WI38 (cell line): ENCODE data around the gene GAB2.

Experiments used
- H3K4me3 ChIP-seq: 2 replicates; pipeline ENCODE4 v1.5.1; 2011; ENCODE audit warnings: low read depth, mild to moderate bottlenecking, control low read depth, low read length
- CTCF ChIP-seq: IDR thresholded peaks from 2 replicates; pipeline ENCODE4 v1.5.1; 2012; ENCODE audit warnings: low read depth, mild to moderate bottlenecking, control low read depth, low read length

GAB2 gene

DNA sequence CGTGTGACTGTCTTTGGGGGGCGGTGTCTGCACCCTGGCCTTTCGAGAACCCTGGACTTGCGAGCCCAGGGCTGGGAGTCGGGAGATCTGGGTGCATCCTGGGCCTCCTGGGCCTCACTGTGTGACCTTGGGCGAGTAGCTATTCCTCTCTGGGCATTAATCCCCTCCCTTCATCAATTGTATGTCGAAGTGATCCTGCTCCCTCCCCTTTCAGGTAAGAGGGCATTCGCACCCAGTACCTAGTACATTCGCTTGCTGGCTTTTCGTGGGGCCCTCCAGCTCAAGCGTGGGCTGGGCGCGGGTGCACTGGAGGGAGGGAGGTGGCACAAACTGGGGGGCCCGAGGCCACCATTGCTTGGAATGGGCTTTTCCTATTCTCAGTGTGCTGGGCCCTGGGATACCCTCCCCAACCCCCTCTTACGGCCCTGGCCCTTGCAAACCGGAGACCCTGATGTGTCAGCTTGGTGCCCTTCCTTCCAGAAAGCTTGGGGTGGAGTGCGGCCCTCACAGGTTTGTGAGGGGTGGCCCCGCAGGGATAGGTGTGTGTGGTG is 228.4 kb downstream of the GAB2 start:
- TF ChIP-seq CTCF = no peak

DNA sequence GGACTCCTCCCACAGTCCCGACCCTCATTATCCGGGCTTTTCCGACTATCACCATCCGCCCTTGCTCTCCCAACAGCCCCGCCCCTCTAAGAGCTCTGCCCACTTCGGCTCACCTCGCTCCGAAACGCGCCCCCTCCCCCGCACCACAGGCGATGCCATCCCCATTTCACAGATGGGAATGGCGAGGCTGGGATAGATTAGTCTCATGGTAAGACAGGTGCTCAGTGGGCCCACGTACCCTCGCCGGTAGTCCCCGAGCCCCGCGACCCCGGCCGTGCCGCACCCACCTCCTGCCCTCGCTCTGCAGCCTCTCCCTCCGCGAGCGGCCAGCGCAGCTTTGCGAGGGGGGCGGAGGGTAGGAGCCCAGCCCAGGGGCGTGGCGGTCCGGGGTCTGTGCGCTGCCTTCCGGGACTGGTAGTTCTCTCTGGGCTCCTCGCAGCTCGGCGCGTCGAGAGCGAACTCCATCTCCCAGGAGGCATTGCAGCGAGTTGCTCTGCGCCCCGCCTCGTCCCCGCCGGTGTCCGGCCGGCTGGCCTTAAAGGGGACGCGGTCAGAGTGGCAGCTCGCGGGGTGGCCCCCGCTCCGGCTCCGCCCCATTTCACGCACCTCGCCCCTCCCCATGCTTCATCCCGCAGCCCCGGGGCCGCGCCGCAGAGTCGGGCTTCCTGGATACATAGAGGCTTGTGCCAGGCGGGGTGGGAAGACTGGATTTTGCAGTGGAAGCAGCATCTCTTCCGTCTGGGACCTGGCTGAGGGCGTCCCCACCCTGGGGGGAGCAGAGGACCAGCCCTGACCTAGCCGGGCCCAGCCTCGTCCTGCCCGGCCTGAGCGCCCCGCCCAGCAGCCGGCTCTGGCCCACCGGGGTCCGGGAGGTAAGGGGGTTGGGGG is 229.1 kb downstream of the GAB2 start, which contains the start of the genes KCTD21 and USP35:
Gene KCTD21, minus strand, starts transcription at position 341 of the 888 bp plus-strand sequence. CDS start 14,072 bp downstream, outside the sequence.
Gene USP35, plus strand, starts transcription at position 634 of the 888 bp plus-strand sequence. CDS start 7,327 bp downstream, outside the sequence.
- H3K4me3 ChIP-seq = peak within 1 kb of the TSS; percentile 83
- TF ChIP-seq CTCF = no peak

More for the DNA sequence above, 228.4 kb downstream of the GAB2 start:
- peak overlapping the region; percentile 83 for H3K4me3 ChIP-seq

DNA sequence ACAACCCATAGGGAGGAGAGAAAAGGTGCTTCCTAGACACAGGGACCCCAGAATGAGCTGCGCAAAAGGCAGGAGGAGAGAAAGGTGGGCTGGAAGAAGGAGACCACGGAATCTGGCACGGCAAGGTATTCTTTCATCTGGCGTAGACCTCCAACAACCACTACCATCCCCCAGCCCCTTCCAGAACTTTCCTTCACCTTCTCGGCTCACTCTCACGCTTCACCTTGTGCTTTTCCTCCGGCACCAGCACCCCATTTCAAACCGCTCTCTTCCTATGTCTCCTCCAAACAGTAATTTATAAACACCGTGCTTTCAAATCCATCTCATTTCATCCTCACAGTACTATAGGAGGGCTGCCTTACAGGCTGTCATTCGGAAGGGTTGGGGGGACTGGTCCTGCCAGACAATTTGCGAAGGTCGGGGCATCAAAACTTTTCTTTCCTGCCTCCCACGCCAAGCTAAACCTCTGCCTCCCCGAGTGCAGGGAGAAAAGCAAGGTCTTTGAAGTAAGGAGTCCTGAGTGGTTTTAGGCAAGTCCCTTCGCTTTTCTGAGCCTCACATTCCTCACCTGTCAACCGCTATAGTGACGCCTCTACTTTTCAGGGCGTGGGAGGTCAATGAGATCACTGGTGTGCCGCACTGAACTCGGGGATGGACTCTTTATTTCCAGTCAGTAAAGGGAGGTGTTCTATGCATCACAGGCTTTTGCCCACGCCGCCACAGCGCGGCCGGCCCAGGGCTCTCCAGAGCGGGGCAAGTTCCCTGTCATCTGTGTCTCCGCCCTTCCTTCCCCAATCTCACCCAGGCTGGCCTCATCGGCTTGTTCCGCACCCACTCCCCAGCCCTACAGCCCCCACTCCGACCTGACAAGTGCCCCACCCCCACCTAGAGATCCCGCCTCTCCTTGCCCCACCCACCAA is 230.0 kb downstream of the GAB2 start:
- no peak for TF ChIP-seq CTCF
- H3K4me3 ChIP-seq = peak overlapping the region; percentile 83

- H3K4me3 ChIP-seq = no peak overlapping the region
- no peak for TF ChIP-seq CTCF
Observed at GRCh38 chr11:78181185-78181584, 236.4 kb downstream of the GAB2 start.

DNA sequence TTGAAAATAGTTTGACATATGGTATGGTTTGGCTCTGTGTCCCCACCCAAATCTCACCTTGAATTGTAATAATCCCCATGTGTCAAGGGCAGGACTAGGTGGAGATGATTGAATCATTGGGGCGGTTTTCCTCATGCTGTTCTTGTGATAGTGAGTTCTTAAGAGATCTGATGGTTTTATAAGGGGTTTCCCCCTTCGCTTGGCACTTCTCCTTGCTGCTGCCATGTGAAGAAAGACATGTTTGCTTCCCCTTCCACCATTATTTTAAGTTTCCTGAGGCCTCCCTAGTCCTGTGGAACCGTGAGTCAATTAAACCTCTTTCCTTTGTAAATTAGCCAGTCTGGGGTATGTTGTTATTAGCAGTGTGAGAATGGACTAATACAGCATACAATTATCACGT is 236.9 kb downstream of the GAB2 start:
- no peak overlapping the region for H3K4me3 ChIP-seq
- TF ChIP-seq CTCF = no peak

DNA sequence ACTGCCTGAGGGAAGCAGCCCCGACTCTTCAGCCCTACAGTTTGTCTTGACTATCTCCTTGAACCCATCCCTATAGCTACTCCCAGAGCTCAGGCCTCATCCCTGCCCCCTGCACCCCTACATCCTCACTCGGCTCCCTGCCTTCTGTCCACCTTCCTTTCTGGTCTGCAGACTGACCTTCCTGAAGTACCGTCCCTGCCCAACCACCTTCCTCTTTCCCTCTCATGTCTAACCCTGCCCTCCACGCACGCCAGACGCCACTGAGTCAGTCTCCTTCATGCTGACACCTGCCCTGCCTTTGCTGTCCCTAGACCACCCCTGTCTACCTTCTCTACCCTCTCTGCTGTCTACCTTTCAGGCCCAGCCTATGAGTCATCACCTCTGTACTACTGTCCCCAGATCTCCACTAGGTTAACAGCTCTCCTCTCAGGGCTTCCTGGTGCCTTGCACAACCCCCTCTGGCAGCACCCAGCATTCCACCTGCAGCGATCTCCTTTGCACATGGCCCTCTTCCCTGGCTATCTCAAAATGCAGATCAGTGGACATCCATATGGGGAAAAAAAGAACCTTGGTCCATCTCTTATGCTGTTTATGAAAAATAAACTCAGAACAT is 238.1 kb downstream of the GAB2 start:
- H3K4me3 ChIP-seq = no peak overlapping the region
- no peak for TF ChIP-seq CTCF
